Measurements from ENCODE around the gene ULBP3.

DNA sequence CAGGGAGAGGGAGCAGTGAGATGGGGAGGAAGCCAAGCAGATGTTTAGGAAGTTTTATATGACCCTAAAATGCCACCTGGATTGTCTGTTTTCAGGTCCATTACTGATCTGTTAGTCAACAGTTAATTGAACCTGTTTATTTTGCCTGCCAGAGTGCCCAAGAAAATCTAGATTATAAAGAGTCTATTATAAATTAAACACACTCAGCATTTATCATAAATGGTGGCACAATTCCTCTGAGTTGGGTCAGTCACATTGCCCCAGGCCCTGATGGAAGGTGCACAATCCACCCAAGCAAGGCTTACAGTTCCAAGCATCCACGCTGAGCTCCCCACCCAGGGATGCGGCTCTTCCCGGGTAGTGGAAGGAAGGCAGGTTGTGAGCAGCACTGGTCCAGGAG is 21.4 kb upstream of the ULBP3 start:
- TF ChIP-seq, protein P1, sequence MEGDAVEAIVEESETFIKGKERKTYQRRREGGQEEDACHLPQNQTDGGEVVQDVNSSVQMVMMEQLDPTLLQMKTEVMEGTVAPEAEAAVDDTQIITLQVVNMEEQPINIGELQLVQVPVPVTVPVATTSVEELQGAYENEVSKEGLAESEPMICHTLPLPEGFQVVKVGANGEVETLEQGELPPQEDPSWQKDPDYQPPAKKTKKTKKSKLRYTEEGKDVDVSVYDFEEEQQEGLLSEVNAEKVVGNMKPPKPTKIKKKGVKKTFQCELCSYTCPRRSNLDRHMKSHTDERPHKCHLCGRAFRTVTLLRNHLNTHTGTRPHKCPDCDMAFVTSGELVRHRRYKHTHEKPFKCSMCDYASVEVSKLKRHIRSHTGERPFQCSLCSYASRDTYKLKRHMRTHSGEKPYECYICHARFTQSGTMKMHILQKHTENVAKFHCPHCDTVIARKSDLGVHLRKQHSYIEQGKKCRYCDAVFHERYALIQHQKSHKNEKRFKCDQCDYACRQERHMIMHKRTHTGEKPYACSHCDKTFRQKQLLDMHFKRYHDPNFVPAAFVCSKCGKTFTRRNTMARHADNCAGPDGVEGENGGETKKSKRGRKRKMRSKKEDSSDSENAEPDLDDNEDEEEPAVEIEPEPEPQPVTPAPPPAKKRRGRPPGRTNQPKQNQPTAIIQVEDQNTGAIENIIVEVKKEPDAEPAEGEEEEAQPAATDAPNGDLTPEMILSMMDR (IDR thresholded peaks at IDR 0.05; ENCODE audit: low read length): no peak
- TF ChIP-seq EZH2 (IDR thresholded peaks at IDR 0.05; ENCODE audit: borderline replicate concordance, low read length): no peak
